C4-2B (cell line): ENCODE measurements around the gene DOCK9.

Source experiments
- ZFX ChIP-seq: fragments of 450-650 bp; IDR thresholded peaks from 2 replicates; pipeline ENCODE4 v1.6.1; 2017
- TF ChIP-seq, protein P1 (sequence below): fragments of 450-650 bp; conservative IDR thresholded peaks from 2 replicates; pipeline ENCODE4 v1.5.1; 2017; ENCODE audit warnings: mild to moderate bottlenecking

DNA sequence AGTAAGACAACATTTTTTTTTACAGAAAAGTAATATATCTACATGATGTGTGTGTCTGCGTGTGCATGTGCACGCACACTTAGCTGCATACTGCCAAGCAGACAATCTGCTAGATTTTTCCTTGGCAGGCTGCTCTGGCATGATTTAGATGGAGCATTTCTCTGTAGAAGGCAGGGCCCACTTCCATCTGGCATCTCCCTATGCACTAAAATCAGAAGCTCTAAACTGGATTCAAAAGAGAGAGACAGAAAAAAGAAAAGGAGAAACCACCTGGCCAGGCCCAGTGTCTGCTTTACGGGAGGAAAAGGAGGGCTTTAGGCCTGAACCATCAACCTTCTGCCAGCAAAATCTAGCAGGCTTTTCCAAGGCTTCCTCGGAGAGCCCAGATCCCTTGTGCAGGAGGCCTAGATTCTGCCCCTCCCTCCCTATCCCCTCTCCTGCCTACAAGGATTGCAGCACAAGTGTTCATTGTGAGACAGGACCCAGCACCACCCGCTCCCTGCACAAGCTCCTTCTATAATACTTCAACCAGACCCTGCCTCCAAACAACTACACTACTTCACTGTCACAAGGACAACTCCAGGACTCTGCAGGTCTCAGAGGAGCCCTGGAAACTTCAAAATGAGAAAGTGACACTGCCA lies 99.3 kb downstream of the DOCK9 start:
- TF ChIP-seq, protein P1, sequence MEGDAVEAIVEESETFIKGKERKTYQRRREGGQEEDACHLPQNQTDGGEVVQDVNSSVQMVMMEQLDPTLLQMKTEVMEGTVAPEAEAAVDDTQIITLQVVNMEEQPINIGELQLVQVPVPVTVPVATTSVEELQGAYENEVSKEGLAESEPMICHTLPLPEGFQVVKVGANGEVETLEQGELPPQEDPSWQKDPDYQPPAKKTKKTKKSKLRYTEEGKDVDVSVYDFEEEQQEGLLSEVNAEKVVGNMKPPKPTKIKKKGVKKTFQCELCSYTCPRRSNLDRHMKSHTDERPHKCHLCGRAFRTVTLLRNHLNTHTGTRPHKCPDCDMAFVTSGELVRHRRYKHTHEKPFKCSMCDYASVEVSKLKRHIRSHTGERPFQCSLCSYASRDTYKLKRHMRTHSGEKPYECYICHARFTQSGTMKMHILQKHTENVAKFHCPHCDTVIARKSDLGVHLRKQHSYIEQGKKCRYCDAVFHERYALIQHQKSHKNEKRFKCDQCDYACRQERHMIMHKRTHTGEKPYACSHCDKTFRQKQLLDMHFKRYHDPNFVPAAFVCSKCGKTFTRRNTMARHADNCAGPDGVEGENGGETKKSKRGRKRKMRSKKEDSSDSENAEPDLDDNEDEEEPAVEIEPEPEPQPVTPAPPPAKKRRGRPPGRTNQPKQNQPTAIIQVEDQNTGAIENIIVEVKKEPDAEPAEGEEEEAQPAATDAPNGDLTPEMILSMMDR, result no peak
- TF ChIP-seq ZFX, result no peak
